GM21515 (cell line): Measurements from ENCODE around the gene R3HDM1.
A peak's percentile ranks its signal among the peaks of the same experiment; 100 is the strongest.
"Not testable (repeated sequence)": the region's sequence is repeated elsewhere in the genome, so short reads cannot be mapped to it uniquely, and the experiment has no call there.

Experiments
- ATAC-seq: cut with Tn5 transposase; IDR thresholded peaks from one replicate; pipeline ENCODE4 v1.9.1; 2021; ENCODE audit not compliant: unreplicated experiment

The R3HDM1 gene

GRCh38 chr2:135570884-135571283, 39.6 kb downstream of the R3HDM1 start:
- no peak for ATAC-seq

- no peak for ATAC-seq
Observed at GRCh38 chr2:135573620-135574019, 42.3 kb downstream of the R3HDM1 start.

- ATAC-seq = no peak
Observed at GRCh38 chr2:135581282-135581681, 50.0 kb downstream of the R3HDM1 start.

GRCh38 chr2:135582383-135582782, 51.1 kb downstream of the R3HDM1 start:
- no peak for ATAC-seq

- ATAC-seq = no peak
Observed at GRCh38 chr2:135585586-135585985, 54.3 kb downstream of the R3HDM1 start.

- no peak for ATAC-seq
Observed at GRCh38 chr2:135586148-135586547, 54.9 kb downstream of the R3HDM1 start.

GRCh38 chr2:135587958-135588357, 56.7 kb downstream of the R3HDM1 start:
- ATAC-seq = no peak

GRCh38 chr2:135590619-135591260, 59.5 kb downstream of the R3HDM1 start:
- ATAC-seq = peak; percentile 39

- no peak for ATAC-seq
Observed at GRCh38 chr2:135600915-135601314, 69.6 kb downstream of the R3HDM1 start.

GRCh38 chr2:135603543-135603942, 72.3 kb downstream of the R3HDM1 start:
- no peak for ATAC-seq

- ATAC-seq = no peak
Observed at GRCh38 chr2:135607561-135607960, 76.3 kb downstream of the R3HDM1 start.

- no peak for ATAC-seq
Observed at GRCh38 chr2:135612319-135612718, 81.0 kb downstream of the R3HDM1 start.

- no peak for ATAC-seq
Observed at GRCh38 chr2:135615404-135615803, 84.1 kb downstream of the R3HDM1 start.

- no peak for ATAC-seq
Observed at GRCh38 chr2:135617501-135618015, 86.3 kb downstream of the R3HDM1 start.

GRCh38 chr2:135620198-135620597, 88.9 kb downstream of the R3HDM1 start:
- ATAC-seq = no peak

- no peak for ATAC-seq
Observed at GRCh38 chr2:135629520-135629919, 98.2 kb downstream of the R3HDM1 start.

GRCh38 chr2:135630034-135630433, 98.8 kb downstream of the R3HDM1 start:
- not testable (repeated sequence) for ATAC-seq

GRCh38 chr2:135630488-135630887, 99.2 kb downstream of the R3HDM1 start:
- ATAC-seq = no peak

GRCh38 chr2:135633582-135633981, 102.3 kb downstream of the R3HDM1 start:
- ATAC-seq = no peak

GRCh38 chr2:135635212-135635835, 104.0 kb downstream of the R3HDM1 start:
- ATAC-seq = no peak

- ATAC-seq = peak; percentile 23
Observed at GRCh38 chr2:135636982-135637381, 105.7 kb downstream of the R3HDM1 start.

GRCh38 chr2:135637456-135638087, 106.3 kb downstream of the R3HDM1 start:
- ATAC-seq = peak; percentile 70
